SU-DHL-6 (cell line): Measurements from ENCODE around the gene ZNF354C.

Experiments used
- H2AFZ ChIP-seq: fragments of 200-600 bp; sonication (generic); 2 replicates; pipeline ENCODE4 v1.6.1; 2014; ENCODE audit warnings: low read depth, mild to moderate bottlenecking, moderate library complexity, mixed read lengths, antibody characterized with exemption, low read length; ENCODE audit not compliant: severe bottlenecking
- H3F3A ChIP-seq: fragments of 200-600 bp; shearing (Covaris generic); 2 replicates; pipeline ENCODE4 v1.6.0; 2016; ENCODE audit warnings: antibody characterized with exemption, mild to moderate bottlenecking; ENCODE audit not compliant: insufficient read depth
- H3K27ac ChIP-seq: fragments of 200-600 bp; sonication (generic); 2 replicates; pipeline ENCODE4 v1.5.1; 2016; ENCODE audit warnings: low read depth, mild to moderate bottlenecking, low read length, moderate library complexity, mixed read lengths
- H3K27me3 ChIP-seq: fragments of 200-600 bp; sonication (generic), shearing (Covaris generic); 2 replicates; pipeline ENCODE4 v1.6.0; 2014; ENCODE audit warnings: mild to moderate bottlenecking, low read length
- H3K36me3 ChIP-seq: fragments of 200-600 bp; sonication (generic); 2 replicates; pipeline ENCODE4 v1.6.1; 2014; ENCODE audit warnings: mild to moderate bottlenecking, low read length, mixed read lengths
- H3K4me2 ChIP-seq: fragments of 300-600, 200-600 bp; shearing (Covaris generic), sonication (generic); 2 replicates; pipeline ENCODE4 v1.6.0; 2014; ENCODE audit warnings: low read length, low read depth, mild to moderate bottlenecking; ENCODE audit not compliant: poor library complexity, severe bottlenecking
- H3K4me3 ChIP-seq: fragments of 200-600 bp; sonication (generic); 2 replicates; pipeline ENCODE4 v1.5.1; 2014; ENCODE audit warnings: antibody characterized with exemption, low read length, mild to moderate bottlenecking, mixed read lengths; ENCODE audit not compliant: insufficient read depth, poor library complexity, severe bottlenecking
- H3K79me2 ChIP-seq: fragments of 200-600 bp; sonication (generic); 2 replicates; pipeline ENCODE4 v1.6.1; 2014; ENCODE audit warnings: mild to moderate bottlenecking, low read length, moderate library complexity; ENCODE audit not compliant: insufficient read depth
- H3K9ac ChIP-seq: fragments of 200-600 bp; sonication (generic); 2 replicates; pipeline ENCODE4 v1.7.0; 2014; ENCODE audit warnings: mild to moderate bottlenecking, low read length
- H3K9me2 ChIP-seq: fragments of 200-600 bp; sonication (generic); replicated peaks from 2 replicates; pipeline ENCODE4 v1.6.1; 2014; ENCODE audit warnings: low read length; ENCODE audit not compliant: insufficient read depth
- H3K9me3 ChIP-seq: fragments of 200-600 bp; sonication (generic); 2 replicates; pipeline ENCODE4 v1.6.1; 2014; ENCODE audit warnings: low read length, mixed read lengths; ENCODE audit not compliant: insufficient read depth
- H4K20me1 ChIP-seq: fragments of 200-600 bp; sonication (generic); 2 replicates; pipeline ENCODE4 v1.6.1; 2014; ENCODE audit warnings: low read depth, mild to moderate bottlenecking, antibody characterized with exemption, low read length, moderate library complexity, mixed read lengths
- CTCF ChIP-seq: fragments of 200-600 bp; sonication (generic); IDR thresholded peaks from one replicate; pipeline ENCODE4 v1.5.1; 2017; ENCODE audit warnings: antibody characterized with exemption, mild to moderate bottlenecking, low read length, moderate library complexity; ENCODE audit not compliant: insufficient read depth, poor library complexity, severe bottlenecking
- EZH2phosphoT487 ChIP-seq: fragments of 200-600 bp; sonication (generic), shearing (Covaris generic); conservative IDR thresholded peaks from 2 replicates; pipeline ENCODE4 v1.6.1; 2018; ENCODE audit warnings: mild to moderate bottlenecking, antibody characterized with exemption, low read length, moderate library complexity, mixed read lengths

ZNF354C gene

GRCh38 chr5:179131886-179132585 is 71.9 kb downstream of the ZNF354C start:
- no peaks in the 10 kb centered on the region for H3F3A ChIP-seq
- H3K79me2 ChIP-seq, result no peaks in the 10 kb centered on the region
- no peak overlapping the region for H3K9ac ChIP-seq
- H3K36me3 ChIP-seq, result no peaks in the 10 kb centered on the region
- no peaks in the 10 kb centered on the region for H3K27me3 ChIP-seq
- no peak overlapping the region for H3K4me3 ChIP-seq
- no peak overlapping the region for H3K27ac ChIP-seq
- no peak overlapping the region for H2AFZ ChIP-seq
- H3K4me2 ChIP-seq, result no peak overlapping the region
- H3K9me3 ChIP-seq, result no peaks in the 10 kb centered on the region
- no peaks in the 10 kb centered on the region for H4K20me1 ChIP-seq
- H3K9me2 ChIP-seq, result no peaks in the 10 kb centered on the region
- no peak for TF ChIP-seq CTCF
- TF ChIP-seq EZH2phosphoT487, result no peak

- no peaks in the 10 kb centered on the region for H3K36me3 ChIP-seq
- H2AFZ ChIP-seq, result no peak overlapping the region
- no peak overlapping the region for H3K27ac ChIP-seq
- no peaks in the 10 kb centered on the region for H3K27me3 ChIP-seq
- TF ChIP-seq CTCF (no peak), EZH2phosphoT487 (no peak)
- H3K9ac ChIP-seq, result no peak overlapping the region
- no peak overlapping the region for H3K4me2 ChIP-seq
- H3F3A ChIP-seq, result no peaks in the 10 kb centered on the region
- H4K20me1 ChIP-seq, result no peaks in the 10 kb centered on the region
- no peaks in the 10 kb centered on the region for H3K79me2 ChIP-seq
- H3K4me3 ChIP-seq, result no peak overlapping the region
- no peaks in the 10 kb centered on the region for H3K9me3 ChIP-seq
- H3K9me2 ChIP-seq, result no peaks in the 10 kb centered on the region
Observed at GRCh38 chr5:179132586-179133355, 72.6 kb downstream of the ZNF354C start.
